ENCODE data around the gene SGPP1. TPM values are rescaled to one million over a fixed set of nuclear protein-coding genes. Genes with fewer than 3 reads are reported as not detected.
A peak's percentile ranks its signal among the peaks of the same experiment; 100 is the strongest.

SGPP1 gene
- total and polyA plus RNA-seq, 4 experiments from 2014 or later: 12.2 to 15.2 (median 12.5) TPM

GRCh38 chr14:63764103-63764502 lies 36.2 kb upstream of the SGPP1 start:
- ChIA-PET POLR2A (ENCODE audit: partially characterized antibody) (no interaction called here), CTCF (ENCODE audit: partially characterized antibody) (interaction anchor here (1.0 to 2.3 kb wide), 5 partner anchors 8 to 375 kb away, joined by 3 to 6 read pairs (median 3); partner anchors contain the start of gene SGPP1)
- Histone ChIP-seq H3K36me3 (ENCODE audit: insufficient read depth, low read length) (no peaks in the 10 kb centered on the region), H3K27me3 (ENCODE audit: insufficient read depth, low read length) (no peaks in the 10 kb centered on the region), H3K4me3 (ENCODE audit: low read length in 2 of 2) (no peak overlapping the region), H3K9me3 (ENCODE audit: control insufficient read depth in 1 of 2, low read length in 2 of 2) (no peaks in the 10 kb centered on the region), H3K27ac (ENCODE audit: low read depth, low read length) (no peak overlapping the region), H3K4me1 (ENCODE audit: insufficient read depth, low read length) (peaks cover 12% of the 10 kb centered on the region)
- Mint-ChIP-seq H3K36me3 (no peaks in the 10 kb centered on the region), H3K27me3 (peaks cover 0 to 1% of the 10 kb centered on the region in 2 donors), H3K9me3 (no peaks in the 10 kb centered on the region), H3K4me1 (peaks cover 6 to 17% (median 11%) of the 10 kb centered on the region in 4 donors), H3K4me3 (no peak overlapping the region), H3K27ac (no peak overlapping the region)
- DNase-seq: no peak
- intact Hi-C loops (cut with micrococcal nuclease): no loop called here

GRCh38 chr14:63761351-63762117 lies 33.7 kb upstream of the SGPP1 start:
- no peaks in the 10 kb centered on the region for H3K36me3 Mint-ChIP-seq
- CTCF ChIA-PET (ENCODE audit: partially characterized antibody): interaction anchor here (0.9 to 1.3 kb wide), 2 partner anchors 9 to 36 kb away, joined by 3 to 4 read pairs; no protein-coding TSS in a partner anchor
- intact Hi-C loops (cut with micrococcal nuclease): no loop called here
- Histone ChIP-seq H3K36me3 (ENCODE audit: insufficient read depth, low read length) (no peaks in the 10 kb centered on the region), H3K4me3 (ENCODE audit: low read length in 2 of 2) (no peak overlapping the region), H3K9me3 (ENCODE audit: control insufficient read depth in 1 of 2, low read length in 2 of 2) (no peaks in the 10 kb centered on the region), H3K4me1 (ENCODE audit: insufficient read depth, low read length) (peaks cover 14% of the 10 kb centered on the region), H3K27me3 (ENCODE audit: insufficient read depth, low read length) (no peaks in the 10 kb centered on the region), H3K27ac (ENCODE audit: low read depth, low read length) (no peak overlapping the region)
- POLR2A ChIA-PET (ENCODE audit: partially characterized antibody): no interaction called here
- no peaks in the 10 kb centered on the region for H3K9me3 Mint-ChIP-seq
- H3K4me1 Mint-ChIP-seq: peaks cover 5 to 14% (median 11%) of the 10 kb centered on the region in 4 donors
- H3K27me3 Mint-ChIP-seq: peaks cover 0 to 1% of the 10 kb centered on the region in 2 donors
- DNase-seq: no peak
- H3K4me3 Mint-ChIP-seq: peak overlapping the region in 1 of 8 donors; percentile 13
- H3K27ac Mint-ChIP-seq: peak overlapping the region in 4 of 7 donors; percentile 23 to 55 (median 36)

DNA sequence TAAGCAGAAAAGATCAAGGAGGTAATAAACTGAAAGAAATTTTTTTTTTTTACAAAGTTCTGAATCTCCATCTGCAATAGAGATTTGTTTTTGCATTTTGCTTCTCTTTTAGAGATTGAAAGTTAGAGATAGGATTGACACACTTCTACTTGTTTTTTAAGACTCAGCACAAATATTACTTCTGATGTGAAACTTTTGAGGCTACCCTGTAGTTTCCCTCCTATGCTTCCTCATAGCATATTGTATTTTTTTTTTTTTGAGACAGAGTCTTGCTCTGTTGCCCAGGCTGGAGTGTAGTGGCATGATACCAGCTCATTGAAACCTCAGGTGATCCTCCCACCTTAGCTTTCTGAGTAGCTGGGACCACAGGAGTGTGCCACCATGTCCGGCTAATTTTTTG lies 32.1 kb upstream of the SGPP1 start:
- ChIA-PET POLR2A (ENCODE audit: partially characterized antibody) (interaction anchor here (1.0 kb wide), 1 partner anchor 18 kb away, joined by 3 read pairs; no protein-coding TSS in a partner anchor), CTCF (ENCODE audit: partially characterized antibody) (interaction anchor here (1.2 kb wide), 2 partner anchors 10 to 120 kb away, joined by 3 to 4 read pairs; no protein-coding TSS in a partner anchor)
- no peaks in the 10 kb centered on the region for H3K9me3 ChIP-seq (ENCODE audit: control insufficient read depth in 1 of 2, low read length in 2 of 2)
- H3K4me3 Mint-ChIP-seq: peak overlapping the region in 5 of 8 donors; percentile 21 to 92 (median 90)
- no peak overlapping the region for H3K27ac ChIP-seq (ENCODE audit: low read depth, low read length)
- H3K4me1 ChIP-seq (ENCODE audit: insufficient read depth, low read length): peaks cover 14% of the 10 kb centered on the region
- H3K36me3 Mint-ChIP-seq: no peaks in the 10 kb centered on the region
- intact Hi-C loops (cut with micrococcal nuclease): no loop called here
- peak overlapping the region; percentile 62 to 98 (median 92) for H3K27ac Mint-ChIP-seq
- no peaks in the 10 kb centered on the region for H3K9me3 Mint-ChIP-seq
- no peaks in the 10 kb centered on the region for H3K36me3 ChIP-seq (ENCODE audit: insufficient read depth, low read length)
- H3K27me3 Mint-ChIP-seq: peaks cover 0 to under 1% of the 10 kb centered on the region in 2 donors
- peaks cover 5 to 14% (median 11%) of the 10 kb centered on the region in 4 donors for H3K4me1 Mint-ChIP-seq
- DNase-seq: peak in 1 of 5 donors; percentile 8
- H3K4me3 ChIP-seq (ENCODE audit: low read length in 2 of 2): no peak overlapping the region
- H3K27me3 ChIP-seq (ENCODE audit: insufficient read depth, low read length): no peaks in the 10 kb centered on the region

DNA sequence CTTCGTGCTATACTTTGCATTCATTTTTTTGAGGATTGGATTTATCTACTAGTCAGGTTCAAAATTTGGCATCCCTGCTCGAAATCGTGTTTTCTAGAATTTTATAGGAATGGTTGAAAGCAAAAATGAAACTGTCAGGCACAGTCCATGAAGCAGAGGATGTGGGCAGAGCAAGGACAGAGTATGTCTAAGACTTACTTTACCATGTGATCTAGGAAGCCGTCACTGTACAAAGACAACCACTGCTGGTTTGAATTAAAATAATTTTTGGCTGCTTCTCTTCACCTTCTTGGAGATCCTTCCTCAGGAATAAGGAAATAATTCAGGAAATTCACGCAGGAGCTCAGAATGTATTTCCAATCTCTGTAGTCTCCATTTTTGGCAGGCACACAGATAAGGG lies 31.6 kb upstream of the SGPP1 start:
- CTCF ChIA-PET (ENCODE audit: partially characterized antibody): interaction anchor here (1.2 kb wide), 2 partner anchors 11 to 119 kb away, joined by 3 to 4 read pairs; no protein-coding TSS in a partner anchor

DNA sequence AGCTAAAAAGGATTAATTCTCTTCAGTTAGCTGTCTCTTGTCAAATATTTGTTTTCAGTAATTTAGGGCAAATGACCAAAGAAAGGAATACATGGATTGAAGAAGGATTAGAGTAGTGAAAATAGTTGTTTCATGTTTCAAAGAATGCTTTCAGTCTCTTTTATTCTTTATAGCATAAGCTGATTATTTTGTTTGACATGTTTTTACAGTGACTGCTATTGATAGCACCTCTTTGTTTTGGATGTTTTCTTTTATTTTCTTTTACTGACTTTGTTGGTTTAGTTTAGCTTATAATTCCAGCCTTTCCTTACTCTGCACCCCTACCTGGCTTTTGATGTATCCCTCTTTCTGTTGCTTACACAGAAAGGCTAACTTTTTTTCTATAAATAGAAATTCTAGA lies 29.3 kb upstream of the SGPP1 start:
- Histone ChIP-seq H3K4me3 (ENCODE audit: low read length in 2 of 2) (no peak overlapping the region), H3K27me3 (ENCODE audit: insufficient read depth, low read length) (no peaks in the 10 kb centered on the region), H3K9me3 (ENCODE audit: control insufficient read depth in 1 of 2, low read length in 2 of 2) (no peaks in the 10 kb centered on the region), H3K36me3 (ENCODE audit: insufficient read depth, low read length) (no peaks in the 10 kb centered on the region), H3K27ac (ENCODE audit: low read depth, low read length) (no peak overlapping the region), H3K4me1 (ENCODE audit: insufficient read depth, low read length) (peaks cover 14% of the 10 kb centered on the region)
- intact Hi-C loops (cut with micrococcal nuclease): no loop called here
- peaks cover 5 to 14% (median 11%) of the 10 kb centered on the region in 4 donors for H3K4me1 Mint-ChIP-seq
- ChIA-PET POLR2A (ENCODE audit: partially characterized antibody) (interaction anchor here (0.7 to 1.8 kb wide), 2 partner anchors 107 to 214 kb away, joined by 4 to 7 read pairs; partner anchors contain the start of gene PPP2R5E), CTCF (ENCODE audit: partially characterized antibody) (interaction anchor here (0.6 to 2.2 kb wide), 6 partner anchors 10 to 126 kb away, joined by 3 to 15 read pairs (median 4); no protein-coding TSS in a partner anchor)
- H3K27ac Mint-ChIP-seq: peak overlapping the region in 3 of 7 donors; percentile 18 to 75 (median 36)
- H3K36me3 Mint-ChIP-seq: no peaks in the 10 kb centered on the region
- DNase-seq: no peak
- H3K9me3 Mint-ChIP-seq: no peaks in the 10 kb centered on the region
- H3K4me3 Mint-ChIP-seq: no peak overlapping the region
- H3K27me3 Mint-ChIP-seq: peaks cover 0 to 2% of the 10 kb centered on the region in 2 donors

More for the DNA sequence above, 31.6 kb upstream of the SGPP1 start:
- Mint-ChIP-seq H3K27me3 (no peaks in the 10 kb centered on the region), H3K9me3 (no peaks in the 10 kb centered on the region), H3K27ac (peak overlapping the region; percentile 62 to 98 (median 92)), H3K4me1 (peaks cover 5 to 14% (median 11%) of the 10 kb centered on the region in 4 donors), H3K36me3 (no peaks in the 10 kb centered on the region), H3K4me3 (peak overlapping the region; percentile 79 to 92 (median 86))
- H3K36me3 ChIP-seq (ENCODE audit: insufficient read depth, low read length): no peaks in the 10 kb centered on the region
- POLR2A ChIA-PET (ENCODE audit: partially characterized antibody): interaction anchor here (0.6 to 1.0 kb wide), 2 partner anchors 12 to 18 kb away, joined by 3 read pairs; no protein-coding TSS in a partner anchor
- no peaks in the 10 kb centered on the region for H3K27me3 ChIP-seq (ENCODE audit: insufficient read depth, low read length)
- peak; percentile 29 to 53 (median 47) for DNase-seq
- no peak overlapping the region for H3K27ac ChIP-seq (ENCODE audit: low read depth, low read length)
- H3K4me1 ChIP-seq (ENCODE audit: insufficient read depth, low read length): peaks cover 14% of the 10 kb centered on the region
- no peaks in the 10 kb centered on the region for H3K9me3 ChIP-seq (ENCODE audit: control insufficient read depth in 1 of 2, low read length in 2 of 2)
- intact Hi-C loops (cut with micrococcal nuclease): no loop called here
- peak overlapping the region in 1 of 2 donors; percentile 15 for H3K4me3 ChIP-seq (ENCODE audit: low read length in 2 of 2)

DNA sequence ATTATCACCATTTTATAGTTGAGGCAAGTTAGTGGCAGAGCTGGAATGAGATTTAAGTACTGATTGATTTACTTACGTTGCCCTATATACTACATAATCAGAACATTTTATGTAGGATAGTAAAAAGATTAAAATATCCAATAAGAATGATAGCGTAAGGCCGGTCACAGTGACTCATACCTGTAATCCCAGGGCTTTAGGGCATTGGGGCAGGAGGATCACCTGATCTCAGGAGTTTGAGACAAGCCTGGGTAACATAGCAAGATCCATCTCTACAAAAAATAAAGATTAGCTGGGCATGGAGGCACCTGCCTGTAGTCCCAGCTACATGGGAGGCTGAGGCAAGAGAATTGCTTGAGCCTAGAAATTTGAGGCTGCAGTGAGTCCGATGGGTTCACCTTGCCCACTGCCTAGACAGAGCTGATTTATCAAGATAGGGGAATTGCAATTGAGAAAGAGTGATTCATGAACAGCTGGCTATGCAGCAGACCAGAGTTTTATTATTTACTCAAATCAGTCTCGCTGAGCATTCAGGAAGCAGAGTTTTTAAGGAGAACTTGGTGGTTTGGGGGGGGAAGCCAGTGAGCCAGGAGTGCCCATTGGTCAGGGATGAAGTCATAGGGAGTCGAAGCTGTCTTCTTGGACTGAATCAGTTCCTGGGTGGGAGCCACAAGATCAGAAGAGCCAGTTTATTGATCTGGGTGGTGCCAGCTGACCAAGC lies 24.7 kb upstream of the SGPP1 start:
- Histone ChIP-seq H3K27me3 (ENCODE audit: insufficient read depth, low read length) (no peaks in the 10 kb centered on the region), H3K36me3 (ENCODE audit: insufficient read depth, low read length) (no peaks in the 10 kb centered on the region), H3K27ac (ENCODE audit: low read depth, low read length) (no peak overlapping the region), H3K4me1 (ENCODE audit: insufficient read depth, low read length) (no peaks in the 10 kb centered on the region), H3K4me3 (ENCODE audit: low read length in 2 of 2) (no peak overlapping the region), H3K9me3 (ENCODE audit: control insufficient read depth in 1 of 2, low read length in 2 of 2) (no peaks in the 10 kb centered on the region)
- peak overlapping the region in 1 of 7 donors; percentile 38 for H3K27ac Mint-ChIP-seq
- peaks cover 0 to 2% of the 10 kb centered on the region in 2 donors for H3K27me3 Mint-ChIP-seq
- H3K36me3 Mint-ChIP-seq: no peaks in the 10 kb centered on the region
- intact Hi-C loops (cut with micrococcal nuclease): no loop called here
- no peaks in the 10 kb centered on the region for H3K9me3 Mint-ChIP-seq
- ChIA-PET CTCF (ENCODE audit: partially characterized antibody) (interaction anchor here (1.7 kb wide), 1 partner anchor 17 kb away, joined by 4 read pairs; no protein-coding TSS in a partner anchor), POLR2A (ENCODE audit: partially characterized antibody) (interaction anchor here (0.6 kb wide), 1 partner anchor 87 kb away, joined by 4 read pairs; no protein-coding TSS in a partner anchor)
- no peak overlapping the region for H3K4me3 Mint-ChIP-seq
- H3K4me1 Mint-ChIP-seq: no peaks in the 10 kb centered on the region
- DNase-seq: no peak
